HEK293 (cell line): Measurements from ENCODE around the gene PIK3R5.
A peak's percentile ranks its signal among the peaks of the same experiment; 100 is the strongest.

Experiments
- CTCF ChIA-PET: fragments of 350-600 bp; formaldehyde crosslinking; extraction: SDS; loops from one replicate; lab custom pipeline; 2021; ENCODE audit warnings: antibody characterized with exemption; lab: Yijun Ruan, JAX
- POLR2A ChIA-PET: fragments of 300-600 bp; formaldehyde crosslinking; extraction: SDS; loops from one replicate; lab custom pipeline; 2020; ENCODE audit warnings: antibody characterized with exemption, inconsistent platforms; lab: Yijun Ruan, JAX
- H3K27ac ChIP-seq: fragments of 200-500 bp; sonication (Bioruptor generic); 2 replicates; pipeline ENCODE4 v1.5.1; 2014; ENCODE audit warnings: low read depth, low read length, control low read depth, inconsistent platforms; ENCODE audit errors: extremely low read depth
- H3K36me3 ChIP-seq, 2 experiments: fragments of 200-500 bp in 1 of 2; sonication (Bioruptor generic) in 1 of 2; 1 replicate in 1 of 2; 2 replicates in 1 of 2; pipeline ENCODE4 v1.5.1; 2014 to 2017; ENCODE audit warnings: inconsistent platforms in 2 of 2, low read length in 2 of 2; ENCODE audit not compliant: control insufficient read depth in 2 of 2, insufficient read depth in 1 of 2
- H3K4me1 ChIP-seq: fragments of 200-500 bp; sonication (Bioruptor generic); 2 replicates; pipeline ENCODE4 v1.5.1; 2014; ENCODE audit warnings: mild to moderate bottlenecking, low read length, inconsistent platforms; ENCODE audit not compliant: control insufficient read depth, insufficient read depth
- H3K4me3 ChIP-seq: 2 replicates; pipeline ENCODE4 v1.5.1; 2011; ENCODE audit warnings: low read depth, mild to moderate bottlenecking, control low read depth, low read length, moderate library complexity
- H3K9me3 ChIP-seq: fragments of 200-500 bp; sonication (Bioruptor generic); 2 replicates; pipeline ENCODE4 v1.5.1; 2014; ENCODE audit warnings: low read depth, low read length, inconsistent platforms; ENCODE audit not compliant: control insufficient read depth, insufficient read depth
- CTCF ChIP-seq: fragments of 450-650 bp; formaldehyde crosslinking; IDR thresholded peaks from 2 replicates; pipeline ENCODE4 v1.5.1; 2016; ENCODE audit warnings: missing biosample characterization, missing genetic modification characterization
- HIC1 ChIP-seq: fragments of 450-650 bp; formaldehyde crosslinking; IDR thresholded peaks from 2 replicates; pipeline ENCODE4 v1.5.1; 2016; ENCODE audit warnings: missing biosample characterization, missing genetic modification characterization
- INSM2 ChIP-seq: fragments of 450-650 bp; formaldehyde crosslinking; IDR thresholded peaks from 2 replicates; pipeline ENCODE4 v1.5.1; 2016; ENCODE audit warnings: missing biosample characterization, missing genetic modification characterization
- KLF8 ChIP-seq: fragments of 450-650 bp; formaldehyde crosslinking; IDR thresholded peaks from 2 replicates; pipeline ENCODE4 v1.5.1; 2016; ENCODE audit warnings: missing biosample characterization, missing genetic modification characterization
- MYNN ChIP-seq: fragments of 450-650 bp; formaldehyde crosslinking; IDR thresholded peaks from 2 replicates; pipeline ENCODE4 v1.5.1; 2016; ENCODE audit warnings: missing biosample characterization, missing genetic modification characterization, borderline replicate concordance
- PATZ1 ChIP-seq: fragments of 450-650 bp; formaldehyde crosslinking; IDR thresholded peaks from 2 replicates; pipeline ENCODE4 v1.5.1; 2016; ENCODE audit warnings: missing biosample characterization, missing genetic modification characterization
- RBAK ChIP-seq: fragments of 450-650 bp; formaldehyde crosslinking; IDR thresholded peaks from 2 replicates; pipeline ENCODE4 v1.5.1; 2016; ENCODE audit warnings: missing biosample characterization, missing genetic modification characterization
- ZBTB49 ChIP-seq: fragments of 450-650 bp; formaldehyde crosslinking; IDR thresholded peaks from 2 replicates; pipeline ENCODE4 v1.5.1; 2016; ENCODE audit warnings: missing biosample characterization, missing genetic modification characterization, low read depth
- ZFHX2 ChIP-seq: fragments of 450-650 bp; formaldehyde crosslinking; conservative IDR thresholded peaks from 2 replicates; pipeline ENCODE4 v1.5.1; 2016; ENCODE audit warnings: missing biosample characterization, missing genetic modification characterization
- ZFP69B ChIP-seq: fragments of 450-650 bp; formaldehyde crosslinking; IDR thresholded peaks from 2 replicates; pipeline ENCODE4 v1.5.1; 2016; ENCODE audit warnings: missing biosample characterization, missing genetic modification characterization
- ZNF112 ChIP-seq: fragments of 450-650 bp; formaldehyde crosslinking; IDR thresholded peaks from 2 replicates; pipeline ENCODE4 v1.5.0; 2017; ENCODE audit warnings: missing biosample characterization, missing genetic modification characterization
- ZNF132 ChIP-seq: fragments of 450-650 bp; formaldehyde crosslinking; IDR thresholded peaks from 2 replicates; pipeline ENCODE4 v1.5.1; 2017; ENCODE audit warnings: missing biosample characterization, missing genetic modification characterization, borderline replicate concordance
- ZNF202 ChIP-seq: fragments of 450-650 bp; formaldehyde crosslinking; IDR thresholded peaks from 2 replicates; pipeline ENCODE4 v1.5.1; 2016; ENCODE audit warnings: missing biosample characterization, missing genetic modification characterization, borderline replicate concordance
- ZNF248 ChIP-seq: fragments of 450-650 bp; formaldehyde crosslinking; IDR thresholded peaks from 2 replicates; pipeline ENCODE4 v1.5.1; 2017; ENCODE audit warnings: missing biosample characterization, missing genetic modification characterization
- ZNF501 ChIP-seq: fragments of 450-650 bp; formaldehyde crosslinking; IDR thresholded peaks from 2 replicates; pipeline ENCODE4 v1.5.1; 2016; ENCODE audit warnings: missing biosample characterization, missing genetic modification characterization
- ZNF645 ChIP-seq: fragments of 450-650 bp; formaldehyde crosslinking; IDR thresholded peaks from 2 replicates; pipeline ENCODE4; 2016; ENCODE audit warnings: missing biosample characterization, missing genetic modification characterization
- ZNF654 ChIP-seq: fragments of 450-650 bp; formaldehyde crosslinking; IDR thresholded peaks from 2 replicates; pipeline ENCODE4 v1.5.1; 2016; ENCODE audit warnings: low read depth, missing biosample characterization, missing genetic modification characterization
- ZNF660 ChIP-seq: fragments of 450-650 bp; IDR thresholded peaks from 2 replicates; pipeline ENCODE4 v1.5.1; 2018; ENCODE audit warnings: missing biosample characterization, mild to moderate bottlenecking, missing genetic modification characterization
- TF ChIP-seq, protein P1 (sequence below): fragments of 450-650 bp; formaldehyde crosslinking; IDR thresholded peaks from 2 replicates; pipeline ENCODE4 v1.5.1; 2016; ENCODE audit warnings: missing biosample characterization, missing genetic modification characterization, low read depth
- TF ChIP-seq, protein P2 (sequence below): sonication (generic); formaldehyde crosslinking; IDR thresholded peaks from 2 replicates; pipeline ENCODE4 v1.8.1; 2022; ENCODE audit warnings: mild to moderate bottlenecking, moderate library complexity, missing genetic modification reagents

PIK3R5 gene

DNA sequence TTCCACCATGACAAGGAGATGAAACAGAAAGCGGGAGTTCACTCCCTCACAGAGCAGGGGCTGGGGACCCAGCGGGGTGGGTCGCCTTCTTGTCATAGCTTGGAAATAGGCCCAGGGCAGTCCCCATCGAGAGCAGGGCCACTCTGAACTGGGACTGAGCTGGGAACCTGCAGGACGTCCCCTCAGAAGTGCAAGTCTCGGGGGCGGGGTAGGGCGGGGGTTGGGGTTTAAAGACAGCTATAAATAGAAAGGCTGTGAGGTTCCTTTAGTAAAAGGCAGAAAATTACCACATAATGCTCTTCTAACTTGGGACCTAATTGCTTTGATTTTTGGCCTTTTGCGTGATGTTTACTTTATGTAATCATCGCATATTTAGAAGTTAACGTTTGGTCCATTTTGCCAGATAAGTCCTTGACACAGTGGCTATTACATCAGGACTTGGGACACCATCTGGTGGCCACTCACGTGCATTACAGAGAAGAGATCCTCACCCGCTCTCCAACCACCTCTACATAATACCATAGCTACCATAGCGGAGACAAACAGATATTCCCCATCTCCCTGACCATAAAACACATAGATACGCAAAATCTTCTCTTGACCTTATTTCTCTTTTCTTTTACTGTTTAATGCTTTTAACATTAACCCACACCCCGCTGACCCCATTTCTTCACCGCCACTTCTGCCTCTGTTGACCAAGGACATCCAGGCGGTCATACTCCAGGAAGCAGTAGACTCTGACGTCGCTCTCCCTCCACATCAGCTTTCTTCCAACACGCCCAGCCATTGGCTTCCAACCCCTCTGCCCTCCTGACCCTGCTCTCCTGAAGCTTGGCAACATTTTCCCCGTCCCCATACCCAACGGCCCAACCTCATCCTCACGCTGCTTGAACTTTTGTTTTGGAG, 70.6 kb downstream of the PIK3R5 start (continued):
- TF ChIP-seq CTCF (tag by site-specific recombination) (peak; percentile 68), RBAK (tag by site-specific recombination) (no peak), ZFP69B (tag by site-specific recombination) (no peak), ZNF660 (tag by site-specific recombination) (peak; percentile 54; the same call in 1 of the 2 replicates), KLF8 (tag by site-specific recombination) (0 out of 2 replicates have a peak, but pooled peaks have one; percentile 38), ZNF654 (tag by site-specific recombination) (peak; percentile 90), ZFHX2 (tag by site-specific recombination) (peak; percentile 23; the same call in 1 of the 2 replicates), ZNF132 (tag by site-specific recombination) (no peak), PATZ1 (tag by site-specific recombination) (0 out of 2 replicates have a peak, but pooled peaks have one; percentile 18)
- TF ChIP-seq, protein P1, sequence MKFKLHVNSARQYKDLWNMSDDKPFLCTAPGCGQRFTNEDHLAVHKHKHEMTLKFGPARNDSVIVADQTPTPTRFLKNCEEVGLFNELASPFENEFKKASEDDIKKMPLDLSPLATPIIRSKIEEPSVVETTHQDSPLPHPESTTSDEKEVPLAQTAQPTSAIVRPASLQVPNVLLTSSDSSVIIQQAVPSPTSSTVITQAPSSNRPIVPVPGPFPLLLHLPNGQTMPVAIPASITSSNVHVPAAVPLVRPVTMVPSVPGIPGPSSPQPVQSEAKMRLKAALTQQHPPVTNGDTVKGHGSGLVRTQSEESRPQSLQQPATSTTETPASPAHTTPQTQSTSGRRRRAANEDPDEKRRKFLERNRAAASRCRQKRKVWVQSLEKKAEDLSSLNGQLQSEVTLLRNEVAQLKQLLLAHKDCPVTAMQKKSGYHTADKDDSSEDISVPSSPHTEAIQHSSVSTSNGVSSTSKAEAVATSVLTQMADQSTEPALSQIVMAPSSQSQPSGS (tag by site-specific recombination) = 0 out of 2 replicates have a peak, but pooled peaks have one; percentile 20

- CTCF ChIA-PET = interaction anchor here (0.6 to 3.0 kb wide), 25 partner anchors 12 to 1122 kb away, joined by 3 to 19 read pairs (median 4); no protein-coding TSS in a partner anchor
- Histone ChIP-seq H3K9me3 (no peaks in the 10 kb centered on the region), H3K4me3 (no peak overlapping the region), H3K36me3 (no peaks in the 10 kb centered on the region), H3K4me1 (no peaks in the 10 kb centered on the region), H3K27ac (no peak overlapping the region)
- POLR2A ChIA-PET = no interaction called here
- TF ChIP-seq INSM2 = no peak
- TF ChIP-seq ZNF202 = no peak
- TF ChIP-seq HIC1 (tag by site-specific recombination) = no peak
- TF ChIP-seq MYNN (tag by site-specific recombination) = no peak
- TF ChIP-seq ZNF501 = no peak
- TF ChIP-seq ZNF248 (tag by site-specific recombination) = no peak
- TF ChIP-seq, protein P2, sequence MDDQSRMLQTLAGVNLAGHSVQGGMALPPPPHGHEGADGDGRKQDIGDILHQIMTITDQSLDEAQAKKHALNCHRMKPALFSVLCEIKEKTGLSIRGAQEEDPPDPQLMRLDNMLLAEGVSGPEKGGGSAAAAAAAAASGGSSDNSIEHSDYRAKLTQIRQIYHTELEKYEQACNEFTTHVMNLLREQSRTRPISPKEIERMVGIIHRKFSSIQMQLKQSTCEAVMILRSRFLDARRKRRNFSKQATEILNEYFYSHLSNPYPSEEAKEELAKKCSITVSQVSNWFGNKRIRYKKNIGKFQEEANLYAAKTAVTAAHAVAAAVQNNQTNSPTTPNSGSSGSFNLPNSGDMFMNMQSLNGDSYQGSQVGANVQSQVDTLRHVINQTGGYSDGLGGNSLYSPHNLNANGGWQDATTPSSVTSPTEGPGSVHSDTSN (CRISPR knock-in tag) = no peak
- no peak for TF ChIP-seq ZNF112
- TF ChIP-seq ZBTB49 (tag by site-specific recombination) = no peak
- TF ChIP-seq ZNF645 (tag by site-specific recombination) = no peak
These were observed 71.3 kb downstream of the PIK3R5 start for GRCh38 chr17:8894202-8894671.
